Stimulated activated CD8-positive, alpha-beta memory T cell treated with anti-CD3 and anti-CD28 coated beads, Interleukin-7, amount 100 ng/mL, for 24 hours (primary cell): ENCODE results near the gene ACTR1B.
"Not testable (repeated sequence)": the region's sequence is repeated elsewhere in the genome, so short reads cannot be mapped to it uniquely, and the experiment has no call there.

Source experiments
- DNase-seq: peaks from one replicate; pipeline ENCODE4 v3.0.0-alpha.2; 2020; ENCODE audit warnings: low read depth

The ACTR1B gene

DNA sequence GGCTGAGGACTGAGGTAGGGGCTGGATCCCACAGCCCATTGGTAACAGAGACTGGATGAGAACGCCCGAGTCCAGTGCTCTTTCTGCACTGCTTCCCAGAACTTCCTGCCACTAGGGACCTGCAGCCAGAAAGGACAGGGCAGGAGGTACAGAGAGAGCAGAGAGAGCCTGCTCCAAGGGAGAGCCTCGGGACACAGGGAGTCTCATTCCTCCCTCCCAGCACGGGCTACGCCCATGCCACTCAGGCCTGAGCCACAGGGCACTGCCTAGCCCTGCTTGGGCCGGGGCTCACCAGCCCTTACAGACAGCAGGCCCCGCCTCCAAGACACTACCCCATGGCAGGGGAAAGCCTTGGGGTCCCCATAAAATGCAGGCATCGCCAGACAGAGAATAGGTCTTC, 48.1 kb downstream of the ACTR1B start:
- DNase-seq = not testable (repeated sequence)

DNA sequence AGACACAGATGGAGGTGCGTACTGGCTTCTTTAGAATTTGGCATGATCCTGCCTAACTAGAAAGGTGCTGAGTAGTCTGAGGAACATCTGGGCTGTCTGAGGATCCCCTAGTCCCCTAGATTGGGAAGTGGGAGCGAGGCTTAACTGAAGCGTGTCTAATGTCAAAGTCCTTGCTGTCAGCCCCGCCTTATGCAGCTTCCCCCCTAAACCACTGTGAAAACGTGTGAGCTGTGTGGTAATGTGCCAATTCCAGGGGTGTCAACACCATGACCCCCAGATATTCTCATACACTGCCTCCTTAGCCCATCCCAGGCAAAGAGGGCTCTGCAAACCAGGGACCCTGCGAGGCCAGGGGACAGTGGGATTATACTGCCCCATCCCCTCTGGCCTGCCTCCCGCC, 51.9 kb downstream of the ACTR1B start:
- DNase-seq = not testable (repeated sequence)

GRCh38 chr2:97608745-97609144, 55.1 kb downstream of the ACTR1B start:
- not testable (repeated sequence) for DNase-seq
